Motor neuron (in vitro differentiated cells): Measurements from ENCODE around the gene ID2. TPM values are rescaled to one million over a fixed set of nuclear protein-coding genes. Genes with fewer than 3 reads are reported as not detected.
"Not testable (repeated sequence)": the region's sequence is repeated elsewhere in the genome, so short reads cannot be mapped to it uniquely, and the experiment has no call there.

Experiments
- ATAC-seq, 8 experiments: fragments of 200-7000 bp; cut with Tn5 transposase; replicated peaks in 6 of 8; 2 replicates each; pipeline ENCODE4 v1.8.0; 2021; ENCODE audit warnings: mild to moderate bottlenecking in 8 of 8, moderate library complexity in 8 of 8
- H3K27ac ChIP-seq, 2 donors: fragments of 250-450 bp; sonication (Bioruptor Pico); 2 replicates each; pipeline ENCODE4 v1.9.0; 2021; ENCODE audit warnings: antibody characterized with exemption in 2 of 2, mild to moderate bottlenecking in 2 of 2, moderate library complexity in 1 of 2
- H3K4me1 ChIP-seq, 2 donors: fragments of 250-450 bp; sonication (Bioruptor Pico); replicated peaks in 1 of 2; 2 replicates each; pipeline ENCODE4 v1.6.1; 2021; ENCODE audit warnings: antibody characterized with exemption in 2 of 2, mild to moderate bottlenecking in 2 of 2, moderate library complexity in 1 of 2
- H3K4me3 ChIP-seq, 5 donors: fragments of 250-450 bp; sonication (Bioruptor Pico); 2 replicates each; pipeline ENCODE4 v1.9.0; 2021; ENCODE audit warnings: antibody characterized with exemption in 5 of 5, mild to moderate bottlenecking in 5 of 5, moderate library complexity in 4 of 5
- WGBS, 10 experiments: fragments of 450-650 bp; shearing (Covaris generic); methylation state at CpG; one replicate each; pipeline ENCODE4 v1.0.0; 2022; 5-methylcytosine and 5-hydroxymethylcytosine counted together
- in situ Hi-C, 9 experiments: fragments of 400-800 bp; cut with MboI; loops; one replicate each; pipeline ENCODE4 v1.15.0; 2021; ENCODE audit warnings: low sequenced_read_pairs in 9 of 9, low pct_unique_long_range_greater_than_20kb in 2 of 9; ENCODE audit not compliant: unreplicated experiment in 9 of 9
- total RNA-seq, 8 experiments: library from RNA; unstranded; fragments of 300-600 nt; gene quantifications; 2 replicates each; pipeline versions ENCODE4 v1.2.3 to v1.2.4, GENCODE V29; 2022

ID2 gene
- total RNA-seq, 8 experiments from 2014 or later, result 6.2 to 91.6 (median 38.9) TPM

DNA sequence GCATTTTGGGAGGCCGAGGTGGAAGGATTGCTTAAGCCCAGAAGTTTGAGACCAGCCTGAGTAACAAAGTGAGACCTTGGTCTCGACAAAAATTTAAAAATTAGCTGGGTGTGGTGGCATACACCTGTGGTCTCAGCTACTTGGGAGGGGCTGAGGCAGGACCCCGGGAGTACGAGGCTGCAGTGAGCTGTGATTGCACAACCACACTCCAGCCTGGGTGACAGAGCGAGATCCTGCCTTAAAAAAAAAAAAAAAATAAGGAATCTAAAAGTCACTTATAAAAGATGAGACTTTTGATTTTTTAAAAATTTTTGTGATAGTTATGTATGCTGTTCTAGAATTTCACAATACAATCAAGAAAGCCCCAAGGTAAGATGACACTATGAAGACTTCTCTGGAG lies 33.1 kb downstream of the ID2 start:
- 48 to 100% (median 100%) methylated on average over 1 to 5 of the region's 5 CpGs; no CpG with 5 or more reads in 2 of the 10 experiments for WGBS, 10 experiments

DNA sequence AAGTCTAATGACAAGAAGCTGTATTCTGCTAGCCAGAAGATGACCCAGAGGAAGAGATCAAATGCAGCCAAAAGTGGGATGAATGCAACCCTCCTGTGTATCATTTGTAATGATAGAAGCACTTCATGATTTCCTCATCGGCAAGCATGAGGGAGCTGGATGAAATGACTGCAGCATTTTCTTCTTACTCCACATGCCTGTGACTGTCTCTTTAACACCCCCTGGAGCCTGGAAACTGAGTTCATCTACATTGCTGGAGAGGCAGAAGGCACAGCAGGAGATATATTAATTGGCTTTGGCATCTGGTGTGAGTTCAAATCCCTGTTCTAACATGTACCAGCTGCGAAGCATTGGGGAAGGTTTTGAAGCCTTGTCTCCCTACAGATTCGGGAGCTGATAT lies 37.7 kb downstream of the ID2 start:
- in situ Hi-C loops, result no loop called here
- no peak overlapping the region for H3K4me3 ChIP-seq
- ATAC-seq, result no peak
- H3K4me1 ChIP-seq, result no peaks in the 10 kb centered on the region
- 0 to 100% (median 59%) methylated on average over 1 to 3 of the region's 3 CpGs; no CpG with 5 or more reads in 2 of the 10 experiments for WGBS, 10 experiments
- no peak overlapping the region for H3K27ac ChIP-seq

More for the DNA sequence above, 33.1 kb downstream of the ID2 start:
- no peak overlapping the region for H3K27ac ChIP-seq
- ATAC-seq, result no peak
- no peak overlapping the region for H3K4me3 ChIP-seq
- in situ Hi-C loops, result no loop called here
- H3K4me1 ChIP-seq, result no peaks in the 10 kb centered on the region

DNA sequence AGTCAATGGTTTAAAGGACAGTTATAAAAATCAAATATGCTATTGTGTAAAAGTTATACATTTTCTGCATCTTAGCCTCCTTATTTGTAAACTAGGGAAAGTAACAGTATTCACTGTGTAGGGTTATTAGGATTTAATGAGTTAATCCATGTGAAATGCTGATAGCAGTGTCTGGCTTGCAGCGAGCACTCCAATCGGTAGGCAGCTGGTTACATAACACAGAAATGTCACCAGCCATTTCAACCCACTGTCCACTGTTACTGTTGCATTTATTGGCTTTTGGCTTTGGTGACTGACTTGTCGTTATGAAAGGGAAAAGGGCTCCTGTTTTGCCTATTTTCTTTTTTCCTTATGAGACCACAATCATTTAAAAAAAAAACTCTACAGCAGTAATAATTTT lies 38.9 kb downstream of the ID2 start:
- no peak for ATAC-seq
- Histone ChIP-seq H3K27ac (no peak overlapping the region), H3K4me3 (no peak overlapping the region), H3K4me1 (no peaks in the 10 kb centered on the region)
- in situ Hi-C loops, result no loop called here
- WGBS, 10 experiments, result 40 to 96% (median 78%) methylated on average over 1 to 3 of the region's 3 CpGs

DNA sequence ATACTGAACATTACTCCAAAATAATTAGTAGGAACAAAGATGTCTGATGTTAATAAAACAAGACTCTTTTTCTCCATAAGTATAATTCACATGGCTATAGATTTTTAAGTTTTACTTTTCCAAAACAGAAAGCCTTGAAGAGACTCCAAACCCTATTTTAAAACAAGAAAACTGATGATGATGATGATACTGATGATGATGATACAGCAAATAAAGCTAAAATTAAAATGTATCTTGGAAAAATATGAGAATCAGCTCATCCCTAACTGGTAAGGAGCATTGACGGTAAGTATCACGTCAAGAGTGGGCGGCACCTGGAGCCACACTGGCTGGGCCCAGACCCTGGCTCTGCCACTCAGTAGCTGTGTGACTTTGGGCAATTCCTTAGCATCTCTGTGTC lies 39.6 kb downstream of the ID2 start:
- H3K4me3 ChIP-seq, result no peak overlapping the region
- in situ Hi-C loops, result no loop called here
- H3K27ac ChIP-seq, result no peak overlapping the region
- no peak for ATAC-seq
- WGBS, 10 experiments, result 79 to 97% (median 90%) methylated on average over 2 to 3 of the region's 3 CpGs; no CpG with 5 or more reads in 3 of the 10 experiments
- no peaks in the 10 kb centered on the region for H3K4me1 ChIP-seq

DNA sequence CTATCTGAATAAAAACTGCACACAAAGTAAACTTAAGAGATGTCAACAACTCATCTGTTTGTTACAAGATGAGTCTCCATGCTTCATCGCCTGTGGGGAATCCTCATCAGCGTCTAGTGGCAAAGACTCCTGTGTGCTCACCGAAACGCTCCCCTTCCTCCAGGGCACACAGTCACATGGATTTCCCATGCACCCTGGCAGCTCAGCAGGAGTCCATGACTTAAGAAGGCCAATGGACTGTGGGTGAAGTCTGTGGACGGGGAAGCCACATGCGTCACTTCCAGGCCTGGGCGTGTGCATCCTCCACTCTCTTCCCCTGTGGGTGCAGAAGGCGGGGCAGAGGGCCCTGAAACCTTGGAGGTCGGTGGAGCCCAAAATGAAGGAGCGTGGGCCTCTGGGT lies 41.1 kb downstream of the ID2 start:
- H3K4me1 ChIP-seq, result no peaks in the 10 kb centered on the region
- ATAC-seq, result no peak
- in situ Hi-C loops, result no loop called here
- no peak overlapping the region for H3K27ac ChIP-seq
- H3K4me3 ChIP-seq, result no peak overlapping the region
- WGBS, 10 experiments, result 86 to 100% (median 95%) methylated on average over 2 to 8 of the region's 10 CpGs; no CpG with 5 or more reads in 3 of the 10 experiments

DNA sequence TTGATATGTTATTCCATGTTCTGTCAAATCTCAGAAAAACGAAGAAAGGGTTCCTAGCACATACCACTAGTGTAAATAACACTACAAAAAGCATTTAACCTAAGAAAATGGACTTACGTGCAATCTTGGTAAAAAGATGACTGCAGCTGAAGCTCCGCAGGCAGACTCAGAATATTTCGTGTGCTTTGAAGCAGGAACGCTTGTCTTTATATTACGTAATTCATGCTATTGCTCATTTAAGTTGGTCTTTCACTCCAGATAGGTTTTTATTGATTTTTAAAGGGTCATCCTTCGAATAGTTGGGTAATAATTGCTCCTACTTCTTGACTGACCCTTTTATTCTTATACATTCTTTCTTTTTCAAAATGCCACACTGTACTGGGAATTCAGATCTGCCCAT lies 44.0 kb downstream of the ID2 start:
- 79 to 100% (median 94%) methylated on average over 1 to 7 of the region's 7 CpGs for WGBS, 10 experiments
- ATAC-seq, result no peak
- in situ Hi-C loops, result no loop called here
- Histone ChIP-seq H3K4me1 (no peaks in the 10 kb centered on the region), H3K4me3 (no peak overlapping the region), H3K27ac (no peak overlapping the region)

DNA sequence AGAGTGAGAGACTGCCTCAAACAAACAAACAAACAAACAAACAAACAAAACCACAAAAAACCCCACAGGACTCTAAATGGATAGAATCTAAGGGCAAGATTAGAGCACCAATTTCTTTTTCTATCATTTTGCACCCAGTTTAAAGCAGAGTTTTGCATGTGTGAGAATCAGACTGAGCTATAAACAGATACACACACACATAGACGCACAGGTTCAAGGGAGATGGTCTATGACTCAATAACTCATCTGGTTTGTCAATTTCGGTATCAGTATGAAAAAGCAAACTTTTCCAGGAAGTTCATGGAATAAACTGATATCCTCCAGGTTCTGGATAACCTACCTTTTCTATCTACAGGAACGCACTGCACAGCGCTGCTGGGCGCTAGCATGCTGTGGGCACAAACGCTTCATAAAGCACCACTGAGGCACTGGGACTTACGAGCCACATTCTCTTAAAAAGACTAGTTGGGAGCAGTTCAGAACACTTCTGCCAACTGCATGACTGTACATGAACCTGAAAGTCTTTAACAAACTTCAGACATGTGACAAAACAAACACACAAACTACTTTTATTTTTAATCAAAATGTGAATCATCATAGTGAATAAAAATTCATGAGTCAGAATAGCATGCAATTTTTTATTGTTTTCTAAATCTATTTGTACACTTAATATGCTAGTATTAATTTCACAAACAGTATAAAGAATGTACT lies 46.6 kb downstream of the ID2 start:
- ATAC-seq, result no peak
- Histone ChIP-seq H3K4me1 (no peaks in the 10 kb centered on the region), H3K27ac (no peak overlapping the region), H3K4me3 (no peak overlapping the region)
- 83 to 100% (median 93%) methylated on average over 1 to 6 of the region's 7 CpGs; no CpG with 5 or more reads in 2 of the 10 experiments for WGBS, 10 experiments
- in situ Hi-C loops, result no loop called here

DNA sequence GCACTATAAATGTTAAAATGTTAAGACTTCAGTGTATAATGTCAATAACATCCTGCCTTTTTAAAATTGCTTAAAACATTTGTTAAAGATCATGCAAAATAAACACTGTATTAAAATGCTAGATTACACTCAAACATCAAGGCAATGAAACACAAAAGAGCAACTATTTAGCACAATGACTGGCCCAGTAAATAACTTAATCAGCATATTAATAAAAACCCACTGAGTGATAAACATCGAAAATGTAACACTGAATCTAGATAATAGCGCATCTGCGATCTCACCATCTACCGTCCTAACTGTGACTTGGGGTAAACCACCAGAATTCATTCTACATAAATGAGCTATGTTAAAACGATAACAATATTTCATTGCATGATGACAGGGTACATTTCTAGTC lies 47.2 kb downstream of the ID2 start:
- WGBS, 10 experiments, result 88 to 100% (median 93%) methylated on average over 1 to 5 of the region's 5 CpGs
- ATAC-seq, H3K4me3 ChIP-seq, H3K4me1 ChIP-seq, in situ Hi-C loops, H3K27ac ChIP-seq: not testable (repeated sequence)

DNA sequence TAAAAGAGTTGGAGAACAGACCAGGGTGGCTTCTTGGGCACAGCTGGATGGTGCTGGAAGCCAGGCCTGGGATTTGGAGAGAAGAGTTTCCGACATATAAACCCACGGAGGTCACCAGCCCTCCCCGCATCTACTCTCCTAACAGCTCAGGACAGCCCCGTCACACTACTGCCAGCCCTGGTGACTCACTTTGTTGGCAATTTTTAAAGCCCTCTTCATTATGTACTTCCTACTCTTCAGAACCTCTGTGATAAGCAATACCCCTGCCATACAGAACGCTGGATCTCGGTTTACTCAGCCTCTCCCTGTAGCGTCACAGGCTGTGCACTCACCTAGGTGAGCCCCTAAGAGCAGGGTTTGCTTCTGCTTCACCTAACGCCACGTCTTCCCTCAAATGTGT lies 48.1 kb downstream of the ID2 start:
- Histone ChIP-seq H3K27ac (no peak overlapping the region), H3K4me3 (no peak overlapping the region), H3K4me1 (no peaks in the 10 kb centered on the region)
- 69 to 100% (median 95%) methylated on average over 1 to 6 of the region's 9 CpGs; no CpG with 5 or more reads in 1 of the 10 experiments for WGBS, 10 experiments
- ATAC-seq, result no peak
- in situ Hi-C loops, result no loop called here

DNA sequence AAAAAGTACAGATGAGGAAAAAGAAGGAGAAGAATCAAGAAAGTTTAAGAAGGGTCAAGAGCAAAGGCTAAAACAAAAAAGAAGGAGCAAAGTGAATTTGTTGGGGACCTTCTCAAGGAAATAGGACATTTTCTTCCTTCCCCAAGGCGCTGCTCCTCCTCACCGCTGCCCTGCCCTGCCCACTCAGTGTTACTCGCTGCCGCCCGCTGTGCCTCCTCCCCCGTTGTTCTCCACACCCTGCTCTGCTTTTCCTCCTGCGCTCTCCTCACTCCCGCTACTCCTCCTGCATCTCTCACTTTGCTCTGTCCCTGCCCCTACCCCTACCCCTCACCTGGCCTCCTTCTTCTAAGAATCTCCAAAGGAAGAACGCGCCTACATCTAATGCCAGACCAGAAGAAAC lies 50.7 kb downstream of the ID2 start:
- in situ Hi-C loops, result no loop called here
- WGBS, 10 experiments, result 81 to 98% (median 94%) methylated on average over 2 to 10 of the region's 10 CpGs; no CpG with 5 or more reads in 2 of the 10 experiments
- Histone ChIP-seq H3K4me3 (no peak overlapping the region), H3K4me1 (no peaks in the 10 kb centered on the region), H3K27ac (no peak overlapping the region)
- no peak for ATAC-seq

Other genes starting within 250 kb of the ID2 start
- gene KIDINS220, start 155.6 kb downstream of the ID2 start, total RNA-seq, result 100 to 1,000 TPM in 5 of 8 experiments, 10 to 100 TPM in 3; 33.3 to 202 (median 147) TPM